Measurements from ENCODE around the gene CARMIL1. TPM values are rescaled to one million over a fixed set of nuclear protein-coding genes. Genes with fewer than 3 reads are reported as not detected.

The CARMIL1 gene
- total RNA-seq, 2 experiments from 2014 or later: 1.3 to 1.5 TPM

DNA sequence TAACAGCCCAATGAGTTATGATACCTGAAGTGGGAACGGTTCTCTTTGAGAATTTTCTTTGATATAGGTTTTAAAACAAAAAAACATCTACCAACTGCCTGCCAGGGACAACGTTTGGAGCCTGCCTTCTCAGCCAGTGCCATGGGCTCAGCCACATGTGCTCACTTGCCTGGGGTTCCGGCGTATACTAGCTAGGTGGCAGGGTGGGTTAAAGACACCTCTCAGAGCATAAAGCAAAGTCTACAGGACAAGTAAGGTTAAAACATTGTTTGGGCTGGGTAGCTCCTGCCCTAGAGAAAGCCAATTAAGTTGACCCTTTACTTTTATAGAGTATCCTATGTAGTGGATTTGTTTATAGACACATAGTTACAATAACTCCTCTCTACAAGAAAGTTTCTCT, 334.9 kb downstream of the CARMIL1 start:
- no peaks in the 10 kb centered on the region for H3K36me3 Mint-ChIP-seq (ENCODE audit: low read depth)
- no peak for DNase-seq
- no peaks in the 10 kb centered on the region for H3K4me1 Mint-ChIP-seq
- H3K4me3 Mint-ChIP-seq: no peak overlapping the region
- no peaks in the 10 kb centered on the region for H3K9me3 Mint-ChIP-seq
- no peak overlapping the region for H3K27ac Mint-ChIP-seq
- ChIA-PET CTCF (no interaction called here), POLR2A (no interaction called here)
- peaks cover 1% of the 10 kb centered on the region for H3K27me3 Mint-ChIP-seq

GRCh38 chr6:25615471-25615870, 336.3 kb downstream of the CARMIL1 start:
- no peak overlapping the region for H3K27ac Mint-ChIP-seq
- DNase-seq: no peak
- H3K36me3 Mint-ChIP-seq (ENCODE audit: low read depth): no peaks in the 10 kb centered on the region
- ChIA-PET CTCF (no interaction called here), POLR2A (no interaction called here)
- peaks cover 4% of the 10 kb centered on the region for H3K27me3 Mint-ChIP-seq
- no peaks in the 10 kb centered on the region for H3K4me1 Mint-ChIP-seq
- no peaks in the 10 kb centered on the region for H3K9me3 Mint-ChIP-seq
- no peak overlapping the region for H3K4me3 Mint-ChIP-seq

DNA sequence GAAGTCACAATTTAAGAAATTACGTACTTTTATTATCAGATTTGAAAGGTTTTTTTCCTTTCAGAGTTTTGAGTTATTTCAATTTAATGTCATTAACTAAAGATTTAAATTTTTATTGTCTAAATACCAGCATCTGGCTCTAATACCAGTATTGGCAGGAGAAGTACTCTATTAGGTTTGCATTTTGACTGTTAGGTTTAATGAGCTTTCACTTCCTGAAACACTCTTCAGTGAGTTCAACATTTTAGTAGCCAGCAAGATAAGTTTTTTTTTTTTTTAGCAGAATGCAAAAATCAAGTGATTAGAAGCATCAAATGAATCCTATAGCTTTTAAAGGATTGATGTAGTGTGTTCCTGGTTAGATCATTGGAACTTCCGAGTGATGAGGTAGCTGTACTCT, 338.8 kb downstream of the CARMIL1 start:
- ChIA-PET CTCF (no interaction called here), POLR2A (no interaction called here)
- no peak overlapping the region for H3K27ac Mint-ChIP-seq
- H3K4me1 Mint-ChIP-seq: no peaks in the 10 kb centered on the region
- H3K4me3 Mint-ChIP-seq: no peak overlapping the region
- H3K9me3 Mint-ChIP-seq: no peaks in the 10 kb centered on the region
- DNase-seq: no peak
- H3K36me3 Mint-ChIP-seq (ENCODE audit: low read depth): no peaks in the 10 kb centered on the region
- H3K27me3 Mint-ChIP-seq: peaks cover 4% of the 10 kb centered on the region

DNA sequence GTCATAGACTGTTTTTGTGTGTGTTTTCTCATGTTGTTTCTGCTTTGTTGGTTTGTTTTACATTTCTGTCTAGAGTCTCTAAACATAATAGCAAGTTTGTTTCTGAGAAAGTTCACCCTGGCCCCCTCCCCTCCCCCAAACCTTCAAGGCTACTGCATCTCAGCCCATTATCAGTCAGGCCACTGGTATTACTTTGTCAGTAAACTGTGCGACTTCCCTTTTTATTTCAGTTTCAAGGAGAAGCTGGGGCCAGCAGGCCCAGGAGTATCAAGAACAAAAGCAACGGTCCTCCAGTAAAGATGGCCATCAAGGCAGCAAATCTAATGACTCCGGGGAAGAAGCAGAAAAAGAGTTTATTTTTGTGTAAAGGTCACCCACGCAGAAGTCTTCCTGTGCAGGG, 340.0 kb downstream of the CARMIL1 start:
- H3K4me1 Mint-ChIP-seq: no peaks in the 10 kb centered on the region
- no peak for DNase-seq
- POLR2A ChIA-PET: no interaction called here
- no peak overlapping the region for H3K4me3 Mint-ChIP-seq
- no peaks in the 10 kb centered on the region for H3K9me3 Mint-ChIP-seq
- CTCF ChIA-PET: no interaction called here
- no peaks in the 10 kb centered on the region for H3K36me3 Mint-ChIP-seq (ENCODE audit: low read depth)
- no peak overlapping the region for H3K27ac Mint-ChIP-seq
- peaks cover 4% of the 10 kb centered on the region for H3K27me3 Mint-ChIP-seq

DNA sequence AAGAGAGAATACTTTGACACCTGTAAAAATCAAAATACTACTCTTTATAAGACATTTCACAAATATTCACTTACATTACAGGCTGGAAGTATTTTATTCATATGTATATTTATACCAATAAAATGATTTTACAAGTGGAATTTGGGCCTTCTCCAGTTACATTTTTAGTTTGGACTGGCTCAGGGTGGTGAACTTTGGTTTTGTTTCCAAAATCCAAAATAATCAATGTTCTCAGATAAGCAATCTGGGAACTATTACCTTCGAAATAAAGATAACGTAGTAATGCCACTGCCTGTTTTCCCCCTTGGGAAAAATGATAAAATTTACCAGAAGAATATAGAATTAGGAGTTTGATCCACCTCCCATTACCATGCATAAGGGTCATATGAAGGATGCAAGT, 341.2 kb downstream of the CARMIL1 start:
- ChIA-PET POLR2A (no interaction called here), CTCF (no interaction called here)
- Mint-ChIP-seq H3K4me1 (no peaks in the 10 kb centered on the region), H3K27ac (no peak overlapping the region), H3K36me3 (ENCODE audit: low read depth) (no peaks in the 10 kb centered on the region), H3K4me3 (no peak overlapping the region), H3K27me3 (peaks cover 4% of the 10 kb centered on the region), H3K9me3 (no peaks in the 10 kb centered on the region)
- DNase-seq: no peak

DNA sequence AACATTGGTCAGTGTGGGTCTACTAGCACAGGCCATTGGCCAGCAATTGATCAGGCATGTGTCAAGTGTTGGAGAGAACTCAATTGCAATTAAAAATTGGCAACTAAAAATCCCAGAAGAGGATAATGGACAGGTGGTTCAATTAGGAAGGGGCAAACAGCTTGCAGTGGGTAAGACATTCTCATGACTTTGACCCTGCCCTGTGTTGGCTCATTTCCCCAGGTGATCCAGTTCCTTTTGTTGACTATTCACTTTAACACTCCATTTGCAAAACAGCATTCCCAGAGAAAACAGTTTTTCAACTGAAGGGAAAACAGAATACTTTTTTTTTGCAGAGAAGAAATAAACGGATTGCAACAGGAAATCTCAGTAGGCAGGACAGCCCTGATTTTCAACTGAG, 343.9 kb downstream of the CARMIL1 start:
- no peaks in the 10 kb centered on the region for H3K4me1 Mint-ChIP-seq
- H3K27ac Mint-ChIP-seq: no peak overlapping the region
- H3K4me3 Mint-ChIP-seq: no peak overlapping the region
- H3K36me3 Mint-ChIP-seq (ENCODE audit: low read depth): no peaks in the 10 kb centered on the region
- CTCF ChIA-PET: no interaction called here
- peaks cover 4% of the 10 kb centered on the region for H3K27me3 Mint-ChIP-seq
- no peak for DNase-seq
- POLR2A ChIA-PET: no interaction called here
- no peaks in the 10 kb centered on the region for H3K9me3 Mint-ChIP-seq

DNA sequence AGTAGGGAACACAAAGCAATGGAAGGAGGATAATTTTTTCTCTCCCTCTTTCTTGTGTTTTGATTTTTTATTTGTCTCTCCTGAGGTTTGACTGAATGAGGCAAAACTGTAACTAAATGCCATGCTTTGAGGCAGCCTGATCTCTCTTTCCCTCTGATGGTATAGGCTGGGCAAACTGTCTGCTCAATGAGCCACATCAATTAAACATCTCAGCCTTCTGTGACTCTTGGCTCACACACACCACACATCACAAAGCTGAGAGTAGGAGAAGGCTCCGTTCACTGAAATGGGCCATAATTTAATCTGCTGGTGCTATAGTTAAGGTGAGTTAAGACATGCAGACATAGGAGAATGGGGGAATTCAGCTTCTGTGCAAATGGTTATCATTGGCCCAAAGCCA, 344.7 kb downstream of the CARMIL1 start:
- Mint-ChIP-seq H3K4me1 (no peaks in the 10 kb centered on the region), H3K36me3 (ENCODE audit: low read depth) (no peaks in the 10 kb centered on the region), H3K9me3 (no peaks in the 10 kb centered on the region), H3K4me3 (no peak overlapping the region), H3K27me3 (peaks cover 4% of the 10 kb centered on the region), H3K27ac (no peak overlapping the region)
- POLR2A ChIA-PET: no interaction called here
- CTCF ChIA-PET: no interaction called here
- no peak for DNase-seq

- CTCF ChIA-PET: no interaction called here
- Mint-ChIP-seq H3K27me3 (peaks cover 7% of the 10 kb centered on the region), H3K36me3 (ENCODE audit: low read depth) (no peaks in the 10 kb centered on the region), H3K4me1 (no peaks in the 10 kb centered on the region), H3K4me3 (no peak overlapping the region), H3K9me3 (no peaks in the 10 kb centered on the region), H3K27ac (no peak overlapping the region)
- POLR2A ChIA-PET: no interaction called here
- DNase-seq: no peak
Measured at GRCh38 chr6:25627001-25627400, 347.8 kb downstream of the CARMIL1 start.

DNA sequence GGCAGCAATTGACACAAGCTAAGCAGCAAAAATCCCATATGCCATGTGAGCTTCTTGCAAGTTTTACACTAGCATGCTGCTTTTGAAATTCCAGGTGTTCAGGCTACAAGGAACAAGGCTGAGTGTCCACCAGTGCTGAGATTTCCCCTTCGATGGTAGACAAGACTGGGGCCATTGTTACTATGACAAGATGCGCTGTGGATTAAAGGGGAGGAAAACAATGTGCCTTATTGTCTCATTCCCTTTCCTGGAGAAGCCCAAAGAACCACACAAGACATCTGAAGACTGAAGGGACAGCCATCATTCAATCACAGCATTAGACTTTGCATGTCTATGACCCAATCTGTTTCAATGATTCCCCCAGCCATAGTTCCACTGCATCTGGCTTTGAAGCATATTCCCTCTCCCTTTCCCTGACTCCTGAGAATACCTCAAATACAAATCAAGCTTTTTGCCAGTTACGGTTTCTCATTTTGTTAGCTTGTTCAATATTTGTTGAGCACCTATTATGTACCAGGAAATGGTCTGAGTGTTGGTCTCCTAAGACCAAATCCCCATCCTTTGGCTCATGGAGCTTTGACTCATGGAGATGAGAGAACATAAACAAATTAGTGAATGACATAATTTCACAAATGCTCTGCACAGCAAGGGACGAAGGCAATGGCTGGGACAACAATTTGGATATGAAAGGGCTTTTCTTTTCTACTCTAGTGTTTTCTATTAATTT, 349.5 kb downstream of the CARMIL1 start:
- POLR2A ChIA-PET: no interaction called here
- CTCF ChIA-PET: no interaction called here
- Mint-ChIP-seq H3K27me3 (peaks cover 7% of the 10 kb centered on the region), H3K9me3 (no peaks in the 10 kb centered on the region), H3K4me3 (no peak overlapping the region), H3K4me1 (no peaks in the 10 kb centered on the region), H3K36me3 (ENCODE audit: low read depth) (no peaks in the 10 kb centered on the region), H3K27ac (no peak overlapping the region)
- no peak for DNase-seq

- POLR2A ChIA-PET: no interaction called here
- CTCF ChIA-PET: no interaction called here
- Mint-ChIP-seq H3K4me3 (no peak overlapping the region), H3K4me1 (no peaks in the 10 kb centered on the region), H3K36me3 (ENCODE audit: low read depth) (no peaks in the 10 kb centered on the region), H3K27ac (no peak overlapping the region), H3K27me3 (peaks cover 7% of the 10 kb centered on the region), H3K9me3 (no peaks in the 10 kb centered on the region)
- no peak for DNase-seq
Measured at GRCh38 chr6:25629198-25629576, 350.0 kb downstream of the CARMIL1 start.

DNA sequence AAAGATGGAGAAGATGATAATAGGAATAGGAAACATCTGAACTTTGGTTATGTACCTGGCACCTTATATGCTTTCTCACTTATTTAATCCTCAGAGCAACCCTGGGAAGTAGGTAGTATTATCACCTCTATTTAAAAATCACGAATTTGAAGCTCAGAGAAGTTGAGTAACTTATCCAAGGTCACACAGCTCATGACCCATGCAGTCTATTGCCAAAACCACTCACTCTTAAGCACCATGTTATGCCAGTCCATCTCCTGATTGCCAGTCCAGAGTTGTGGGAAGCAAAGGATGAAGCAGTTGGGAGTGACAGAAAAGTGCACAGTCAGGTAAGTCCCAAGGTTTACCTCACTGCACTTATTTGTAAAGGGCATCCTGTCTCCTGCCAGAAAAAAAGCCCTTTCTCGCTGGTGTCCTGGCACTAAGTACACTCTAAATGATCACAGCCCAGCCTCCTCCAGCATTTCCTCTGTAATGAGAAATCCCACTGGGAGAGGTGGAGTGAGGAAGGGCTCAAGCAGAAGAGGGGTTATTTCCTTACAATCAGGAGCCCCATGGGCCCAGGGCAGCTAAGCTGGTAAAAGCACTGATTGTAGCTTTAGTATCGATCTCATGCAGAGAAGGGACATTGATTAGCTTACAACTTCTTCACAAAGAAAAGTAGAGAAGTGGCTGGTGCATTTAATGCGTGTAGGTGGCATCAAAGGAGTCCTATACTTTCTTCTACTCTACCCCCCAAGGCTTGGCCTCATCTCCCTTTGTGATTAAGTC, 351.5 kb downstream of the CARMIL1 start:
- POLR2A ChIA-PET: no interaction called here
- no peak overlapping the region for H3K27ac Mint-ChIP-seq
- H3K27me3 Mint-ChIP-seq: peaks cover 14% of the 10 kb centered on the region

GRCh38 chr6:25635886-25636317, 356.7 kb downstream of the CARMIL1 start:
- DNase-seq: no peak
- H3K36me3 Mint-ChIP-seq (ENCODE audit: low read depth): no peaks in the 10 kb centered on the region
- H3K27me3 Mint-ChIP-seq: peaks cover 21% of the 10 kb centered on the region
- CTCF ChIA-PET: no interaction called here
- POLR2A ChIA-PET: no interaction called here
- H3K4me3 Mint-ChIP-seq: no peak overlapping the region
- H3K4me1 Mint-ChIP-seq: no peaks in the 10 kb centered on the region
- H3K9me3 Mint-ChIP-seq: no peaks in the 10 kb centered on the region
- H3K27ac Mint-ChIP-seq: no peak overlapping the region

More for the DNA sequence above, 351.5 kb downstream of the CARMIL1 start:
- CTCF ChIA-PET: no interaction called here
- Mint-ChIP-seq H3K4me1 (no peaks in the 10 kb centered on the region), H3K36me3 (ENCODE audit: low read depth) (no peaks in the 10 kb centered on the region), H3K4me3 (no peak overlapping the region), H3K9me3 (no peaks in the 10 kb centered on the region)
- no peak for DNase-seq

- Mint-ChIP-seq H3K27ac (no peak overlapping the region), H3K27me3 (peaks cover 22% of the 10 kb centered on the region), H3K36me3 (ENCODE audit: low read depth) (no peaks in the 10 kb centered on the region), H3K4me1 (no peaks in the 10 kb centered on the region), H3K9me3 (no peaks in the 10 kb centered on the region), H3K4me3 (no peak overlapping the region)
- CTCF ChIA-PET: no interaction called here
- DNase-seq: no peak
- POLR2A ChIA-PET: interaction anchor here (1.1 kb wide), 1 partner anchor 15 kb away, joined by 3 read pairs; the partner anchor contains the start of gene SCGN
Measured at GRCh38 chr6:25637211-25637610, 358.0 kb downstream of the CARMIL1 start.

- POLR2A ChIA-PET: interaction anchor here (1.1 kb wide), 1 partner anchor 14 kb away, joined by 3 read pairs; the partner anchor contains the start of gene SCGN
- H3K9me3 Mint-ChIP-seq: no peaks in the 10 kb centered on the region
Measured at GRCh38 chr6:25637960-25638434, 358.8 kb downstream of the CARMIL1 start.

More at GRCh38 chr6:25637960-25638434, 358.8 kb downstream of the CARMIL1 start:
- CTCF ChIA-PET: no interaction called here
- no peak for DNase-seq
- H3K27ac Mint-ChIP-seq: no peak overlapping the region
- H3K4me3 Mint-ChIP-seq: no peak overlapping the region
- no peaks in the 10 kb centered on the region for H3K4me1 Mint-ChIP-seq
- no peaks in the 10 kb centered on the region for H3K36me3 Mint-ChIP-seq (ENCODE audit: low read depth)
- H3K27me3 Mint-ChIP-seq: peaks cover 27% of the 10 kb centered on the region
